Activated CD8-positive, alpha-beta memory T cell treated with anti-CD3 and anti-CD28 coated beads, Interleukin-2, amount 50 U/mL, for 48 hours (primary cell): ENCODE results near the gene ABR.
"Not testable (repeated sequence)": the region's sequence is repeated elsewhere in the genome, so short reads cannot be mapped to it uniquely, and the experiment has no call there.

Source experiments
- DNase-seq: peaks from one replicate; pipeline ENCODE4 v3.0.0-alpha.2; 2020

Gene ABR

GRCh38 chr17:1045456-1045855 lies 134.3 kb downstream of the ABR start:
- no peak for DNase-seq

GRCh38 chr17:1044387-1045009 lies 135.3 kb downstream of the ABR start:
- not testable (repeated sequence) for DNase-seq

- DNase-seq: no peak
Observed at GRCh38 chr17:1043601-1044251, 136.1 kb downstream of the ABR start.

GRCh38 chr17:1042486-1042885 lies 137.3 kb downstream of the ABR start:
- DNase-seq: no peak

- DNase-seq: no peak
Observed at GRCh38 chr17:1041746-1042145, 138.0 kb downstream of the ABR start.

GRCh38 chr17:1040216-1040600 lies 139.6 kb downstream of the ABR start:
- DNase-seq: no peak

GRCh38 chr17:1039511-1040215 lies 140.1 kb downstream of the ABR start:
- DNase-seq: no peak

GRCh38 chr17:1039123-1039507 lies 140.7 kb downstream of the ABR start:
- no peak for DNase-seq

GRCh38 chr17:1038459-1039122 lies 141.2 kb downstream of the ABR start:
- DNase-seq: no peak

GRCh38 chr17:1037238-1037879 lies 142.4 kb downstream of the ABR start:
- no peak for DNase-seq

- no peak for DNase-seq
Observed at GRCh38 chr17:1036845-1037237, 142.9 kb downstream of the ABR start.

GRCh38 chr17:1036171-1036844 lies 143.5 kb downstream of the ABR start:
- DNase-seq: no peak

GRCh38 chr17:1035546-1036170 lies 144.1 kb downstream of the ABR start:
- DNase-seq: no peak

GRCh38 chr17:1034652-1035210 lies 145.1 kb downstream of the ABR start:
- DNase-seq: no peak

- no peak for DNase-seq
Observed at GRCh38 chr17:1033503-1033902, 146.3 kb downstream of the ABR start.

GRCh38 chr17:1032391-1032790 lies 147.4 kb downstream of the ABR start:
- no peak for DNase-seq

GRCh38 chr17:1031711-1032110 lies 148.1 kb downstream of the ABR start:
- DNase-seq: no peak

- no peak for DNase-seq
Observed at GRCh38 chr17:1030684-1031532, 148.9 kb downstream of the ABR start.

- DNase-seq: no peak
Observed at GRCh38 chr17:1029922-1030644, 149.7 kb downstream of the ABR start.
